Stimulated activated CD8-positive, alpha-beta memory T cell treated with anti-CD3 and anti-CD28 coated beads, Interleukin-15, amount 100 ng/mL, for 48 hours (primary cell): ENCODE results near the gene ATP2B2.

Source experiments
- DNase-seq, 2 donors: peaks; one replicate each; pipeline ENCODE4 v3.0.0-alpha.2; 2020; ENCODE audit warnings: low read depth in 2 of 2

The ATP2B2 gene

GRCh38 chr3:10279384-10280176 lies 225.8 kb downstream of the ATP2B2 start:
- no peak for DNase-seq

GRCh38 chr3:10278501-10278900 lies 226.9 kb downstream of the ATP2B2 start:
- DNase-seq: no peak

- DNase-seq: no peak
These were observed 228.2 kb downstream of the ATP2B2 start for GRCh38 chr3:10277115-10277625.

GRCh38 chr3:10274601-10275000 lies 230.8 kb downstream of the ATP2B2 start:
- DNase-seq: no peak
